Measurements from ENCODE around the gene TCIRG1.

GRCh38 chr11:68096962-68097361 lies 58.1 kb downstream of the TCIRG1 start:
- no peak for TF ChIP-seq EZH2phosphoT487 (IDR thresholded peaks at IDR 0.05; ENCODE audit: insufficient read depth, low read depth)
- no peak for TF ChIP-seq EZH2 (IDR thresholded peaks at IDR 0.05; ENCODE audit: insufficient read depth, poor library complexity, severe bottlenecking)
